GM18519 (cell line): Measurements from ENCODE around the gene MESP1.
A peak's percentile ranks its signal among the peaks of the same experiment; 100 is the strongest.

ENCODE experiments used
- ATAC-seq: cut with Tn5 transposase; IDR thresholded peaks from one replicate; pipeline ENCODE4 v1.9.1; 2021; ENCODE audit warnings: mild to moderate bottlenecking, moderate library complexity; ENCODE audit not compliant: unreplicated experiment, low FRiP score

Gene MESP1

DNA sequence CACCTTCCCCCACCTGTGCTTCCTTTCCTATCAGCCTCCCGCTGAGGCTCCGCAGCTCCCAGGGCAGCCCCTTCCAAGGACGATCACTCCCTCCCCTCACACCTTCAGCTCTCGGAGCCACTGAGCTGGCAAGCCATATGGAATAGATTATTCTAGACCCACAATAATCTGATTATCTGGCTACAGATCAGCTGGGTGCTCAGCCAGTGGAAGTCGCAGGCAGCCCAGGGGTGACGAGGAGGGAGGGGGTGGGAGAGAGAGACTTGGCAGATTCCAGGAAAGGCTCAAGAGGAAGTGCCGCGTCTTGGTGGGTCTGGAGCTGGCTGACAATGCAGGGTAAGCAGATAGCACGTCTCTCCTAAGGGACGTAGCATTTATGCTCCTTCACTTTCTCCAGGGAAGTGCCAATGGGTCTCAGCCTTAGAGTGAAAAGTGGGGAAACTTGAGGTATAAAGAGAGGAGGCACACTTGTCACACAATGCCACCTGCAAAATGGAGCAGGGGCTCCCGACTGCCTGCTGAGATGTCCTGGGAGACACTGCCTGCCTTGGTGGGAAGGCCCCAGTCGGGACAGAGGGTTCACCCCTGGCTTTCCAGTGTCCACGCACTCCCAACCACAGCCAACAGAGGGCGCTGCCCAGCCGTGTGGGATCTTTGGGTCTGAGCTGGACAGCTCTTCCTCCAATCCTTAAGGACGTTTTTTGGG lies 9.4 kb upstream of the MESP1 start:
- ATAC-seq = no peak

DNA sequence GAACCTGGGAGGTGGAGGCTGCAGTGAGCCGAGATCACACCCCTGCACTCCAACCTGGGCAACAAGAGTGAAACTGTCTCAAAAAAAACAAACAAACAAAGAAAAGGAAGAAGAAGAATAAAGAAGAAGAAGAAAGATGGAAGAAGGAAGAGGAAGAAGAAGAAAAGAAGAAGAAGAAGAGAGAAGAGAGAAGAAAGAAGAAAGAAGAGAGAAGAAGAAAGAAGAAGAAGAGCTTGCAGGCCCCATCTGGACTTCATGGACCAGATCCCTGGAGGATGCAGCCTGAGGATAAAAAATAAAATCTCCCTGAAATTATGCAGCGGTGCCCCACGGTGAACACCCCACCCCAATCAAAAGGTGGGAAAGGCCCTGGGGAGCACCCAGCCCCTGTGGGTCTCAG lies 8.8 kb upstream of the MESP1 start:
- ATAC-seq = no peak

DNA sequence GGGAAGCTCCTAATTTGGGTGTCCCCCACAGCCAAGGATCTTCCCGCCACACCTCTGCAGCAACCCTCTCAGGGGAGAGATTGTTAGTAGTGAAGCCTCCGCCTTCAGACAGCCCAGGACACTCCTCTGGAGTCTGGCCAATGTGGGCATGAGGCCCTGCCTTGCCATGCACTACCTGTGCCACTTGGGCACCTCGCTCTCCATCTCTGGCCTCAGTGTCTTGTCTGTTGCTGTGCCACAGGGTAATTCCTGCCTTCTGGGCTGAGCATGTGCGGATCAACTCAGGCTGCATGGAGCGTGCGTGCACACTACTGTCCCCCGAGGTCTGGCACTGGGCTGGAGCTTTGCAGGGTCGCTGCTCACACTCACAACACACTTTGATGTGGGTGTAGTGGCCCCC lies 7.9 kb upstream of the MESP1 start:
- no peak for ATAC-seq

DNA sequence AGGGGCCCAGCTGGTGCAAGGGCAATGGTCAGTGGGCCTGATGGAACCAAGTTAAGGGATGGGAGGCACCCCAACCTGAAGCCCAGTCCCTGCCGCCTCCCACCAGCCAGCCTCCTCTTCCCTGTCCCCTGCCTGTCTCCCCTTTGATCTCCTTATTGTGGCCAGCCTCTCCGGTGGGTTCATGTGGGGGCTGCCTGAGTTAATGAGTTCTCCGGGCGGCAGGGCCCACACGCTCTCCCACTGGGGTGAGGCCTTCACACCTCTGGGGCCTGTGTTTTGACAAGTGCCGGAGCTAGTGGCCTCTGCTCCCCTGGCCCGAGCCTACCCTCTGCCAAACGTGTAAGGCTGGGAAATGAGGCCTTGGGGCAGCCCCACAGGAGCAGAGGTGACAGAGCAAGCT lies 7.2 kb upstream of the MESP1 start:
- no peak for ATAC-seq

DNA sequence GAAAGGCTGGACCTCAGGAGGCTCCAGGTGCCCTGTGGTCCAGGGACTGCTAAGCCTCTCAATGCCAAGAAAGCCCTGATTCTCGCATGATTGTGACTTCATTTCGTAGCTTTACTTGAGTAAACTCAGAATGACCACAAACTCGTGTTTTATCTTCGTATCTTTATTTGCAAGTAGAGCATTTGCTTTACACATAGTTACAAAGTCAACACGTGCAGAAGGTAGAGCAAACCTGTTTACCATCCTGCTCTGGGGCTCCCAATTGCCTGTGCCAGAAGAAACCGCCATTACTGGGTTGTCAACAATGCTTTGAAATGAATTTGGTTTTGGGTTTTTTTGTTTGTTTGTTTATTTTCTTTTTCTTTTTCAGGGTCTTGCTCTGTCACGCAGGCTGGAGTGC lies 5.8 kb upstream of the MESP1 start:
- ATAC-seq = no peak

DNA sequence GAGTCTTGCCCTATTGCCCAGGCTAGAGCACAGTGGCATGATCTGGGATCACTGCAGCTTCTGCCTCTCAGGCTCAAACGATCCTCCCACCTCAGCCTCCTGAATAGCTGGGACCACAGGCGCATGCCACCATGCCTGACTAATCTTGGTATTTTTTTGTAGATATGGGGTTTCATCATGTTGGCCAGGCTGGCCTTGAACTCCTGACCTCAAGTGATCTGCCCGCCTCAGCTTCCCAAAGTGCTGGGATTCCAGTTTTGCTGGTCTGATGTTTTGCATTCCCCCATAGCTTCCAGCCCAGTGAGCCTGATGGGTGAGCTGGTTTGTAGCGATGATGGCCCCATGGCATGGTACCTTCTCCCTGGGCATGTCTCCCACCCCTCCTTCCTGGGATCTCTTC lies 4.7 kb upstream of the MESP1 start:
- ATAC-seq = no peak

DNA sequence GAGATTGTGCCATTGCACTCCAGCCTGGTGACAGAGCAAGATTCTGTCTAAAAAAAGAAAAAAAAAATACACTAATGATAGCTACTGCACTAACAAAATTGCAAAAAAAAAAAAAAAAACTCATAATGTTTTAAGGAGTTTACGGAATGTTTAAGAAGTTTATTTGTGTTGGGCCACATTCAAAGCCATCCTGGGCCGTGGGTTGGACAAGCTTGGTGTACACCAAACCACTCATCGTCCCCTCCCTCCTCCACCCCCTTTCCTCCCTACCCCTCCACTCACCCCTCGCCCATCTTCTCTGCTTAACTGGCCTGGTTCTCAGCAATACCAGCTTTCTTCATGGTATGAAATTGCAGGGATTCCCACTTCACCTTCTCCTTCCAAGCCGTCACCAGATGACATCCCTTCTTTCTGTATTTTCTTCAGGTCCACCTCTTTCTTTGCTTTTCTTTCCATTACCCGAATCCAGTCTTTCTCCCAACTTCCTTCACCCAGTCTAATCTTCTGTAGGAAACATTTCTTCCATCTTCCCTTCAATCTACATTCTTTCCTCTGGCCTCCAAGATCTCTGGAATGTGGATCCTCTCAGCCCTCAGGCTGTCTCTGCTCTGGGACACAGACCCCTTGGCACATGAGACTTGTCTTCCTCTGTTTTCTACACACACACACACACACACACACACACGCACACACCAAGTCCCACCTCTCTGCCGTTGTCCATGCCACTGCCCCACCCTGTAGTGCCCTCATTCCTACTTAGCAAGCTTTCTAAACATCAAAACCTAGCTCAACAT lies 3.5 kb upstream of the MESP1 start:
- ATAC-seq = no peak

DNA sequence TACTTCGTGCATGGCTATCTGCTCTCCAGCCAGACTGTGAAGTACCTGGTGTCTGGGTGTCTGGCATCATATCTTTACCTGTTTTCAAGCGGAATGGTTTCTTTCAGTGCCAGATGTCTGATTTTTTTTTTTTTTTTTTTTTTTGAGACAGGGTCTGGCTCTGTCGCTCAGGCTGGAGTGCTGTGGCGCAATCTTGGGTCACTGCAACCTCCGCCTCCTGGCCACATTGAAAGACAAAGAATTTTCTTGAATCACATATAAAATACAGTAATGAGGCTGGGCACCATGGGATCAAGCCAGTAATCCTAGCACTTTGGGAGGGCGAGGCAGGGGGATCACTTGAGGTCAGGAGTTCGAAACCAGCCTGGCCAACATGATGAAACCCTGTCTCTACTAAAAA lies 2.8 kb upstream of the MESP1 start:
- ATAC-seq = no peak

DNA sequence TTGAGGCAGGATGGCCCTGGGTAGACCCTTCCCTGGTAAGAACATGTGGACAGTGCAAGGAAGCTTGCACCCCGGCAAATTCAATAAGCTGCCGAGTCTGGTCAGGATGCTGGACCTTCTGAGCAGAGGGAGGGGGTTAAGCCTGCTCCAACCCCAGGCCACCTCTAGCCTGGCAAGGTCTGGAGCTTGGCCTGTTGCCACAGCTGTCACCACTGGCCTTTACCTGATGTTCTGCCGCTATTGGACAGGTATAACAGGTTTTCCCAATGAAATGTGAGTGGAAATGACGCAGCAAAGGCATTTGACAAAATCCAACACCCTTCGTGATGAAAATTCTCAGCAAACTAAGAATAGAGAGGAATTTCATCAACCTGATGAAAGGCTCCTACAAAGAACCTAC lies 699 bp upstream of the MESP1 start:
- no peak for ATAC-seq

DNA sequence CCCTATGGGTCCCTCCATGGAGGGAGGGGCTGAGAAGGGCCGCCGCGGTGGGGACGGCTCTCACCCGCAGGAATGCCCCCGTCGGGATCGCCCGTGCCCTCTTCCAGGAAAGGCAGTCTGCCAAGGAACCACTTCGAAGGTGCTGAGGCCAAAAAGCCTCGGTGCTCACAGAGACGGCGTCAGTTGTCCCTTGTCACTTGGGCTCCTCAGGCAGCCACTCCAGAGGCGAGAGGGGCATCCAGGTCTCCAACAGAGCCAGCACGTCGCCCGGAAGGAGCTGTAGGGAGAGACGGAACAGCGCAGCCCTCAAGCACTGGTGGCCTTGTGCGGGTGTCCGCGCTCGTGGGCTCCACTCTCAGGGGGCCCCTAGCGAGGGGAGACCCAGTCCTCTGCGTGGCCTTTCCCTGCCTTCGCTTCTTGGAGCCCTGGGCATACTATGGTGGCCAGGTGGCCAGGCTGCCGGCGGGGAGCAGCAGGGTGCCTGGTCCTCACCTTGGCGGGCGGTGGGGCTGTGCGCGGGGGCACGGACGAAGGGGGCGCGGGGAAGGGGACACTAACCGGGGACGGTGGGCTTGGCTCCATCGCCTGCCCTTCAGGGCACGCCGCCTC lies 994 bp downstream of the MESP1 start:
- no peak for ATAC-seq

DNA sequence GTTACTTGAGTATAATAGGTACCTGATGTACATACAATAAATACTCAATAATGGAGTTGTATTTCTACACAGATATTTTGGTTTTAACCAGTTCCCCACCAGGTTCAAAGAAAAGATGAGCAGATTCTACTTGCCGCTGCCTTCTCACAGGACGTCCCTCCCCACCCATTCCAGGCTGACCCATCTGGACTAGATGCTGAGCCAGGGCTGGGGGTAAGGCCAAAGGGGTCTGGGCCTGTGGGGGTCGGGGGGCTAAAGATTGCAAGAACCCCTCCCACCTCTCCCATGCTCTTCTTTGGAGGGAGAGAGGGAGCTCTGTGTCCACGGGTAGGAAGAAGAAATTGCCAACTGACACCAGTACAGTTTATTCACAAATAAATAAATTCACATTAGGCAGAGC lies 1.5 kb downstream of the MESP1 start:
- ATAC-seq = no peak

DNA sequence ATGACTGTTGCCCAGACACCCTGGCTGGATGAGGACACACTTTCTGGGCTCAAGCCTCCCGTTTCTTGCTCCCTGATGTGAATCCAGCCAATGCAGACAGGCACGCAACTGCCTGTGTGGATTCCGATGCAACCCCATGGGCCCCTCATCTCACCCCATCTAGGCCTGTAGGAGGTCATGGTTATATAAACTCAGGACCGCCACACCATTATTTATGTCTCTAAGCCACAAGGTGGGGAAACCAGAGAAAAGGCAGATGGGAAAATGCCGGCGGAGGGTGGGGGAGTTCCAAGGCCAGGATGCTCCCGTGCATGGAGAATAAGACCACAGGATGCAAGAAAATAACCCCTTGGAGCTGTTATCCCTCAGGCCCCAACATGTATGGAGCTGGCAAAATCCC lies 2.0 kb downstream of the MESP1 start:
- ATAC-seq = no peak

DNA sequence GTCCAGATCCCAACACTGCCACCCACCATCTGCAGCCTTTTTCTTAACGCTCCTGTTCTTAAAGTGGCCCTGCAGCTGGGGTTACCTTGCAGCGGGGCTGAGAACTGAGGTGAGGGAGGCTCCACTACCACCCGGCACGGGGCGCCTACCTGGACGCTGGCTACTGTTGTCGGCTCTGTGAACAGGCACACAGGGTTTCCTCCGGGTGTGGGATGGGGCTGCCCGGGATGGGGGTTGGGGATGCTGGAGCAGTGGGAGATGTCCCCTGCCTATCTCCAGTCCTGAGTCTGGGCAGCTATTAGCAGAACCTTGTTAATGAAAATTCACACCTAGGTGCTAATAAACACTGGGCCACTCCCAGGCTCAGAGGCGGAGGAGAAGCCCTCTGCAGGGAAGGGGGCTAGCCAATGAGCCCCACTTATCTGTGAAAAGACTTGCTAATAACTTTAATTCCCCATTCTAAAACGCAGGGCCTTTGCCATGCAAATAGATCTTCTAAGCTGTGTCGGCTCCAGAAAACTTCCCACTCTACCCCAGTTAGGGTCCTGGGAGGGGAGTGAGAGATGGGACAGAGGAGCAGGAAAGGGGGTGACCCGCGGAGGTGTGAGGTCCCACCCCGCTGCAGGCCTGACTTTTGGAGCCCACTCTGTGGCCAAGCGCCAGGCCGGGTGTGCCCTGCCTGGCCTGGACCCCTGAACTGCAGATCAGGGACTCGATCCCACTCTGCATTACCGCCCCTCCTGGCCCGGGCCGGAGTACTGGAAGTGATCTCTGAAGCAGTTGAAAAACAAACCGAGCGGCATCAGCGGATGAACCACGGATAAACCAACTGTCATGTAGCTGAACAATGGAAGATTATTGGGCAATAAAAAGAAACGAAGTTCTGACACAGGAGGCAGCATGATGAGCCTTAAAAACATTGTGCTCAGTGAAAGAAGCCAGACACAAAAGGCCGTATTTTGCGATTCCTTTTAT lies 3.1 kb downstream of the MESP1 start:
- no peak for ATAC-seq

DNA sequence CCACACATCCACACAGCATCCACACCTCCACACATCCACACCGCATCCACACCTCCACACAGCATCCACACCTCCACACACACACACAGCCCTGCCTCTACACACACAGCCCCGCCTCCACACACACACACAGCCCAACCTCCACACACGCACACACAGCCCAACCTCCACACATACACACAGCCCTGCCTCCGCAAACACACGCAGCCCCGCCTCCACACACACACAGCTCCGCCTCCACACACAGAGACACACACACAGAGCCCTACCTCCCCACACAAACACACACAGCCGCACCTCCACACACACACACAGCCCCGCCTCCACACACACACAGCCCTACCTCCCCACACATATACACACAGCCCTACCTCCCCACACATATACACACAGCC lies 4.7 kb downstream of the MESP1 start:
- ATAC-seq = no peak

DNA sequence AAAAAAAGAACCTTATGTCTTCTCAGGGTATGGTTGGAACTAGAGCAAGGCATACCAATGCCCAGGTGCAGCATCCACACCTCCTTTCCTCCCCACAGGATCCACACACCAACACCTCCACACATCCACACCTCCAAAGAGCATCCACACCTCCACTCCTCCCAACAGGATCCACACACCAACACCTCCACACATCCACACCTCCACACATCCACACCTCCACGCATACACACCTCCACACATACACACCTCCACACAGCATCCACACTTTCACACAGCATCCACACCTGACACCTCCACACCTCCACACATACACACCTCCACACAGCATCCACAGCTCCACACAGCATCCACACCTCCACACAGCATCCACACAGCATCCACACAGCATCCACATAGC lies 5.3 kb downstream of the MESP1 start:
- ATAC-seq = no peak

DNA sequence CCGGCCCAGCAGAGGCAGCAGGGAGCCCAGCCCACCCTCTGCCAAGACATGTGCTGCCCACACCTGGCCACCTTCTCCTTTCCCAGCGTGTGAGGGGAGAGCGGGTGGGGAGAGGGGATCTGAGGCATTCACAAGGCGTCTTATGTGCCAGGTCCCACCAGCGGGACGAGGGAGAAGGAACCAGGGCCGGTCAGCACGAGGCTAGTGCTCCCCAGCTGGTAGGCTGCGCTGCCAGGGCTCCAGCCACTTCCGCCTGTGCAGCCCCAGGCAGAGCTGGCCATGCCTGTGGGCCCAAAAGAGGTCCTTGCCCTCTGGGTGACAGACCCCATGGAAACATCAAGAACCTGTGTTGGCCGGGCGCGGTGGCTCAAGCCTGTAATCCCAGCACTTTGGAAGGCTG lies 5.9 kb downstream of the MESP1 start:
- ATAC-seq = no peak

DNA sequence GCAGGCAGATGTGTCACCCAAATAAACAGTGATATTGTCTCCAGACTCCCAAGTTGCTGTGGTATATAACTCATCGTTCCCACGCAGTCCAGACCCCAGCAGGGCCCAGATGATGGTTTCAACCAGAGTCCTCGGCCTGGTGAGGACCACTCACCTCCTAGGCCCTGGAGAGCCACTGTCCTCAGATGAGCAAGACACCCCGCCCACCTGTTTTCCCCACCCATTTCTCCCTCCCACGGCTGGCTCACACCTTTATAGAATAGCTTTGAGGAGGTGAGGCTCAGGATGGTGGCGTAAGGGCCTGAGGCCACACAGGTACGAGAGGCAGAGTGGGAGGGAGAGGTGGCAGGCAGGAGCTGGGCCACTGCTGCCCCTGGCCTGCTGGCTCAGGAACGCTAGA lies 7.5 kb downstream of the MESP1 start:
- ATAC-seq = no peak

DNA sequence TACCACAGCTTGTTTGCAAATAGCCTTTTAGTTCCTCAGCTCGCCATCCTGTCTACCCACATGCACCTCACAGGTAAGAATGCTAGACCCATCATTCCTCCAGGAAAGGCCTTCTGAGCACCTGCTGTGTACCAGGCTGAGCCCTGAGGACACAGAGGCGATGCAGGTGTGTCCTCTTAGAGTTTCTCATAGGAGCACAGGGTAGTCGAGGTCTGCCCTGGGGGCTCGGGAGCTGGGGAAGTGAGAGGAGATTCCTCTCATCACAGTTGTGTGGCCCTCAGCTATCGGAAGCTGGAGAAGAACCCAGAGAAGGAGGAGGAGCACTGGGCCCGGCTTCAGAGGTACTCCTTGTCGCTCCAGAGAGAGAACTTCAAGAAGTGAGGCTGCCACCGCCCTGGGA lies 8.0 kb downstream of the MESP1 start:
- ATAC-seq = no peak

DNA sequence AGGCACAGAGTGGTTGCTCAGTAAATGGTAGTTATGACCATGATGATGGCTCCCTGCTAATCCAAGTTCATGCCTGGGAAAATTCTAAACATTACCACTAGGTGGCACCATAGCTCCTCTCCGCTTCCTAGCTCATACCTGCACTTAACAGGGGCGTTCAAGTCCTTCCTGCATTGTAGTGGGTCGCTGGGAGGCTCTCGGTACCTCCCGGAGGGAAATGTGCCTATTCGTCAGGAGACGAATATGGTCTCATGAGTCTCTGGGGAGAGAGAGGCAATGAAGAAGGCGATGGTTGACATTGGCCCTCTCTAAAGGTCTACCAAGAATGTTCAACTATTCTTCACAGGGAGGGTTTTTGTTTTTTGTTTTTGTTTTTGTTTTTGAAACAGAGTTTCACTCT lies 10.9 kb downstream of the MESP1 start:
- ATAC-seq = peak; percentile 46

DNA sequence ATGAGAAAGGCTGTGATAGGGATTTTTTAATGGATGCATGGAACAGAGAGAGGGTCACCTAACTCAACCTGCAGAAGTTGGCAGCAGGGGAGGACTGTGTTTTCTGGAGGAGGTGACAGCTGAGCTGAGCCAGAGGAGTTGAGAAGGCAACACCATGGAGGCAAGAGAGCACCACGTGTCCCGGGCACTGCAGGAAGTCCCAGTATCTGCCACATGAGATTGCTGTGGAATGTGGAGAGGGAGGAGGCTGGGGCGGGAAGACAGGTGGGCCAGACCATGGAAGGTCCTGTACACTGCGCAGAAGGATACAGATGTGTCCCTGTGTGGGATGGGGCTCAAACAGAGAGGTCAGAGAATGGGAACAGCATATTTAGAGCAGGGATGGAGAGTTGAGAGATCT lies 15.3 kb downstream of the MESP1 start:
- no peak for ATAC-seq
